ENCODE measurements around the gene IGSF9B.

The IGSF9B gene

GRCh38 chr11:133921026-133921425, 35.7 kb downstream of the IGSF9B start:
- FAIRE-seq (no peak), DNase-seq (ENCODE audit: low spot score) (no peak)

DNA sequence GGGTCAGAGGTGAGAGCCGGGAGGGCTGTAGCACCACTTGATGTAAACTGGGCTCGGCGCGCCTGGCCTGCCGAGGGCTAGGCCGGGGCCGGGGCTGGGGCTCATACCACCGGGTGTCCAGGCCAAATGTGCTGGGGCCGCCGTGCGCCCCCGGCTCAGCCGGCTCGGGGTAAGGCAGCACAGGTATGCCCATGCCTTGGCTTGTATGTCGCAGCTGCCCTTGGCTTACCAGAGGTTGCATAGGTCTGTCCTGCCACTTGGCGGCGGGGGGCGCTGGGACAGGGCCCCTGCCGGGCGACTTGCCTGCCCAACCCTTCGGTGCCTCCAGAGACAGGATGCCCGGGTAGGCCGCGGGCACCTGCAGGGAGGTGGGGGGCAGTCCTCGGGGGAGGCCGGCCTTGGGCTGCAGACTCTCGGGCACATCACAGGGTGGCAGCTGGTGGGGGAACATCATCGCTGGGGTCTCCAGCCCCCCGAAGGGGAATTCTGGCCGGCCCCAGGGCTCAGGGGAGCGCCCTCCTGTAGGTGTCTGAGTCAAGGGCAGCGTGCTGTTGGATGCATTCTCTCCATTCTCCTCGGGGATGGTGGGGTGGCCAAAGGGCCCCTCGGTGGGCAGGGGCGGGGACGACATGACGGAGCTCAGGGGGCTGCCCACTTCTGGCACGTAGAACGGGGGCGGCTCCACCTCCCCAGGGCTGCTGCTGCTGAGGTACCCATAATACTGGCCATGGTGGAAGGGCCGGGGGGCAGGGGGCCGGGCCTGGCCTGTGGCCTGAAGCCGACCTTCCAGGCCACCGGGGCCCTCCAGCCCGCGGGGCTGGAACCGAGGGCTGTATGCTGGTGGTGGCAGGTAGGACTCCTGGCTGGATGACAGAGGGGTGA, 36.4 kb downstream of the IGSF9B start:
- DNase-seq (ENCODE audit: low spot score) (no peak), FAIRE-seq (no peak)

DNA sequence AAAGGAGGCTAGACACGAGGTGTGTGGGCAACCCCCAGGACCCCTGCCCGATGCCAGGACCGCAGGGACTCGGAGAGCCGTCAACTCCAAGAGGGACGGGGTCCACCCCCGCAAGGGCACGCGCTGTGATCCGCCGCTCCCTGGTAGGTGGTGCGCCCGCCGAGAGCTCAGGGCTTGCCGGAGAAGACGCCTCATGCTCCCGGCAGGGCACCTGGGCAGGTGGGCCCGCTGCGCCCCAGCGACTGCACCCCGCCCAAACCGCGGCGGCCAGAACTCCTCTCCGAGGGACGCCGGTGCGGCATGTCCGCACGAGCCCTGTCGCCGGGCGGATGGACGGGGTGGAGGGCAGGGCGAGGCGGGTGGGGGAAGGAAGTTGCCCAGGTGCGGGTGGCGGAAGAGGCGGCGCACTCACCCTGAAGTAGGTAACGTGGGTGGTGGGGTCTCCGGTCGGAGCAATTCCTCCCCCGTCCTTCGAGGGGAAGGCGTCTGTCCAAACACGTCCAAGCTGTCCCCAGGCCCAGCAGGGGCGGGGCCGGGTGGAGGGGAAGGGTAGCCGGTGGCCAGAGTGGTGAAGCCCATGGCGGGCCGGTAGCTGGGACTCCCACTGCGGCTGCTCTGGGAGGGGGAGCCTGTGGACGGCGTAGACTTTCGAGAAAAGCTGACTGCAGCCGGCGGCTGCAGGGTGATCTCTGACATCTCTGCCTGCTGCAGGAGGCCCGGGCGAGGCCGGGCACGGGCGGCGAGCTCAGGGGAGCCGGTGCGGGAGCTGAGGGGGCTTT, 37.2 kb downstream of the IGSF9B start:
- FAIRE-seq (no peak), DNase-seq (ENCODE audit: low spot score) (no peak)

- DNase-seq (ENCODE audit: low spot score) (no peak), FAIRE-seq (no peak)
Observed at GRCh38 chr11:133918608-133919260, 38.0 kb downstream of the IGSF9B start.

DNA sequence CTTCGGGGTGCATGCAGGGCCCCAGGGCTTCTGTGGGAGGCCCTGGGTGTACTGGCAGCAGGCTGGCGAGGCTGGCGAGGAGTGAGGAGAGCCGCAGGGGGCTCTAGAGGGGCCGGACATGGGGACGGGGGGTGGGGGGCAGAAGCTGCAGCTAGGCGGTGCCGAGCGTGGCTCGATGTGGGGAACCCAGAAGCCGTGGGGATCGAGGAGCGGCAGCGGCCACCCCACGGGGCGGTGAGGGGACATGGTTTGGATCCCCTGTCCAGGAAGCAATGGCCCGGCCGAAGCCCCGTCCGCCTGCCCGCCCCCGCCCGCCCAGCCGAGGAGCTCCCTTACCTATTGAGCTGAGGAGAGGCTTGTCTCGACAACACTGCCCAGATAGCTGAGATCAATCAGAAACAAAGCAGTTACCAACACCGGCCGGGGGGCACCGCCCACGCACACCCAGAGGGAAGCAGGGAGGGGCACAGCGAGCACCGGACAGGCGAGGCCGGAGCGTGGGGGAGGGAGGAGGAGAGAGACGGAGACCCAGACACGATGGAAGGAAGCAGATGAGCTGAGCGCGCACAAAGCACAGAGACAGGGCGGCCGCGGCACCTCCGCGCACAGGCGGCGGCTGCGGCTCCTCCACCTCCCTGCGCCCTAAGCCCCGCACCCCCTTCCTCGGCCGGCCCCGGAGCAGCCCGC, 38.7 kb downstream of the IGSF9B start:
- FAIRE-seq: no peak

GRCh38 chr11:133916784-133917440, 39.9 kb downstream of the IGSF9B start:
- no peak for DNase-seq (ENCODE audit: low spot score)
- FAIRE-seq: no peak

More for the DNA sequence above, 38.7 kb downstream of the IGSF9B start:
- no peak for DNase-seq (ENCODE audit: low spot score)

- no peak for FAIRE-seq
Observed at GRCh38 chr11:133913761-133914160, 43.0 kb downstream of the IGSF9B start.

DNA sequence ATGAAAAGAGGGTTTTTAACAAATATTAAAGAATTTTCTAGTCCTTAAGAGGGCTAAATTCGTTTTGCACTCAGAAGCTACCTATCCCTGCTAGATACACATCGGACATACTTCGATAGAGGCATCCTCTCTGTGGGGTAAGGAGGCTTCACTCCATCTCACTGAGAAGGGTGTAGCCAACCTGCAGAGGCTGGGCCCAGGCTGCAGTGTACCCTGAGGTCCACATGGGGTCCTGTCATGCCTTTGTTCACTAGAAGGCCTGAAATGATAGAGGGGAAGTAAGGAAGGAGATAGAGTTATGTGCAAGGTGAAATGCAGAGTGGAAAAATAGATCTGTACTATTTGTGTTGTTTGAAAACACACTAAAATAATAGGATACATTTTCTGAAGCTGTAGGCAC, 45.6 kb downstream of the IGSF9B start:
- FAIRE-seq (no peak), DNase-seq (ENCODE audit: low spot score) (no peak)

More at GRCh38 chr11:133913761-133914160, 43.0 kb downstream of the IGSF9B start:
- DNase-seq (ENCODE audit: low spot score): no peak

- no peak for FAIRE-seq
Observed at GRCh38 chr11:133910101-133910500, 46.7 kb downstream of the IGSF9B start.

DNA sequence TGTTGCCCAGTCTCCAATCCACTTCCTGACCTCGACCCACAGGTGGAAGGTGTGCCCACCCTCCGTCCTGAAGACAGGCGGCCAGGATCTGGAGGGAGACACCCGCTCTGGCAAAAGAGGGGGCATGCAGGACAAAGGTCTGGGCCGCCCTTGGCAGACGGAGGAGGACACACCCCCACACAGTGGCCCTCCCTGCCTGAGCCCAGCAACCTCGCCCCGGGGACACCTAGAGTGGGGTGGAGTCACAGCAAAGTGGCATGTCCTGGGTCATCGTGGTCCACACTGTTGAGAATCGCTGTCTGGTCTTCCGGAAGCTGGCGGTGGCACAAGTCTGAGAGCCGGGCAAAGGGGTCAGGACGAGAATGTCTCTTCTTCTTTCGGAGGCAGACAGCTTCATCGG, 47.9 kb downstream of the IGSF9B start:
- FAIRE-seq: no peak
- DNase-seq (ENCODE audit: low spot score): no peak

More at GRCh38 chr11:133910101-133910500, 46.7 kb downstream of the IGSF9B start:
- no peak for DNase-seq (ENCODE audit: low spot score)

GRCh38 chr11:133907841-133908241, 48.9 kb downstream of the IGSF9B start:
- DNase-seq (ENCODE audit: low spot score): no peak

GRCh38 chr11:133907216-133907615, 49.6 kb downstream of the IGSF9B start:
- no peak for FAIRE-seq
- DNase-seq (ENCODE audit: low spot score): no peak

More at GRCh38 chr11:133907841-133908241, 48.9 kb downstream of the IGSF9B start:
- FAIRE-seq: no peak

- no peak for DNase-seq (ENCODE audit: low spot score)
- FAIRE-seq: no peak
Observed at GRCh38 chr11:133906746-133907145, 50.0 kb downstream of the IGSF9B start.

- no peak for FAIRE-seq
Observed at GRCh38 chr11:133906241-133906640, 50.5 kb downstream of the IGSF9B start.

DNA sequence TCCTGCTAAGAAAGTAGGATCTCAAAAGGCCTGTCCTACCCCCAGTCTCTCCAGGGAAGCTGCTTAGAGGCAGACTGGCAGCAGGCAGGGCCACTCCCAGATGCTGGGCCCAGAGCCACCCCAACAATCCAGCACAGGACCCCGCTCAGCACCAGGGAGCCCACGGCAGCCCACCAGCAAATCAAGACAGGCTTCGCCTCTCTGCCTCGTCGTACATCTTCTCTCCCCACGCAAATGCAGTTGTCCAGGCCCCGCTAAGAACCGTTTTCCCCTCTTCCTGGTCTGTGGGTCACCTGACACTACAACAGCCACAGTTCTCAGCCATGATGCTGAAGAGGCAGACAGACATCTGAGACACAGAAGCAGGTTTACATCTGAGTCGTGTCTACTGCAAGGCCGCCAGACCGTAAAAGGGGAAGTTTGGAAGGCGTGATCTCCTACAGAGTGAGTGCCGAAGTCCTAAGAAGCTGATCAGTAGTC, 51.1 kb downstream of the IGSF9B start:
- FAIRE-seq (no peak), DNase-seq (ENCODE audit: low spot score) (no peak)

More at GRCh38 chr11:133906241-133906640, 50.5 kb downstream of the IGSF9B start:
- DNase-seq (ENCODE audit: low spot score): no peak

- FAIRE-seq (no peak), DNase-seq (ENCODE audit: low spot score) (no peak)
Observed at GRCh38 chr11:133904818-133905515, 51.8 kb downstream of the IGSF9B start.

GRCh38 chr11:133903875-133904817, 52.6 kb downstream of the IGSF9B start:
- FAIRE-seq (no peak), DNase-seq (ENCODE audit: low spot score) (no peak)

DNA sequence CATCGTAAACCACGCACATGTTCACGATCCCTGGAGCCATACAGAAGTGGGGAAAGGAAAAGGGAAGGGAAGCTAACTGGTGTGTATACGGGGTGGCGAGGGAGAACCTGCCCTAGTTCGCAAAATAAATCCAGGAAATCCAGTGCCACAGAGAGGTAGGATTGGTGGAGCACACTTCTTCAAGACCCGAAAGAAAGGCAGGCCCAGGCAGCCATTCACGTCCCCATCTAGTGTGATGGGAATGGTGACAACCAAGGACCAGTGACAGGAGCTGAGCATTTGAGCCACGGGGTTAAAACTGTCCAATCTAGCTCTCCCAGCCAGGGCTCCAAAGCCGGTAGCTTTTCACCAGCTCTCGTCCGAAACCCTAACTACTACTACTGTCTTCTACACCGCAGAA, 53.7 kb downstream of the IGSF9B start:
- no peak for FAIRE-seq
- DNase-seq (ENCODE audit: low spot score): no peak

GRCh38 chr11:133902506-133902905, 54.3 kb downstream of the IGSF9B start:
- FAIRE-seq: no peak
- DNase-seq (ENCODE audit: low spot score): no peak
